Cerebellar cortex (tissue), 1 donor: ENCODE measurements around the gene KCNB1.

Experiments used
- DNase-seq: peaks from one replicate; pipeline ENCODE4 v3.0.0-alpha.2; 2015; ENCODE audit warnings: low spot score

KCNB1 gene

DNA sequence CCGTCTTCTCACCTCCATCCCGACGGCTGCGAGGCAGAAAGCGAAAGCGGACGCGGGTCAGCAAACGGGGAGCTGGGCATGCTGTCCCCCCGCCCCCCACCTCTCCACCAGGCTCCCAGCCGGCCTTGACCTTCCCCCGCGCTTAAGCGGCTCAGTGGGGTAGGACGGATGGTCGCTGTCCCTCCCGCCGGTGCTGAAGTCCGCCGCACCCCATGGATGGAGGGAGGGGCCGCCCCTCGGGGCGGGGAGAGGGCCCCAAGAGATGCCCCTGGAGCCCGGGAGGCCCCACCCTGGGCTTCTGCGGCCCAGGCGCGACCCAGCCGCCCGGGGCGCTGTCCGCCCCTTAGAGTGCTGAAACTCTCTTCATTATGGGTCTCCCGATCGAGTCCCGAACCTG is at the start of gene KCNB1:
Gene KCNB1 (minus strand): TSS at position 48 of the 397 bp plus-strand sequence. CDS start 188 bp downstream, outside the sequence.
- DNase-seq: no peak

DNA sequence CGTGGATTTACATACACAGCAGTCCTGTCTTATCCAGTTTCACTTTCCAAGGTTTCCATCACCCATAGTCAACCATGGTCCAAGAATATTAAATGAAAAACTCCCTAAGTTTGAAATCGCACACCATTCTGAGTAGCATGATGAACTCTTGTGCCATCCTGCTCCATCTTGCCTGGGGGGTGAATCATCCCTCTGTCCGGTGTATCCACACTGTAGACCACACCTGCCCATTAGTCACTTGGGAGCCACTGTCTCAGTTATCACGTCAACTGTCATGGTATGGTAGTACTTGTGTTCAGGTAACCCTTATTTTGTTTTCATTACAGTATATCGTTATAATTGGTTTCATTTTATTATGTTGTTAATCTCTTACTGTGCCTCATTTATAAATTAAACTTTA is 47.0 kb upstream of the KCNB1 start:
- DNase-seq: no peak

DNA sequence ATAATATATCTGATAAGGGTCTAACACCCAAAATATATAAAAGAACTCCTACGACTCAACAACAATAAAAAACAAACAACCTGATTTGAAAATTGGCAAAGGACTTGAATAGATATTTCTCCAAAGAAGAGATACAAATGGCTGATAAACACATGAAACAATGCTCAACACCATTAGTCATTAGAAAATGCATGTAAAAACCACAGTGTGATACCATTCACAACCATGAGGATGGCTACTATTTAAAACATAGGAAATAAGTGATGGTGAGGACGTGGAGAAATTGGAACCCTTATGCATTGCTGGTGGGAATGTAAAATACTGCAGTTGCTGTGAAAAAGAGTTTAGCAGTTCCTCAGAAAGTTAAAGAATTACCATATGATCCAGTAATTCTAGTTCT is 44.1 kb upstream of the KCNB1 start:
- no peak for DNase-seq

DNA sequence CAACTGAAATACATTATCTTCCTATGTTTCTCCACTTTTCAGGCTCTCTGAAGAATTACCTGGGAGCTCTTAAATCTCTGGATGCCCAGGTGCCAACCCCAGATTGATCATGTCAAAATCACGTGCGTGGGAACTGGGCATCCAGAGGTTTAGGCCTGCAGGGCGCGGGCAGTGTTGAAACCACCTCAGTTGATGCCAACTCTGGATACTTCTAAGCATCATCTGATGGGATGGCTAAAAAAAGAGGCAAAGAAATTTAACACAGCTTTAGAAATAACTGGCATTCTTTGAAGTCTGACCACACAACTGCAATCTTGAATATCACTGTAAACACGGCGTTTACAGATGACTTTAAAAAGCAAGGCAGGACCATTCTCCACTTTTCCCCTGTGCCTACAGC is 43.6 kb upstream of the KCNB1 start:
- DNase-seq: no peak

DNA sequence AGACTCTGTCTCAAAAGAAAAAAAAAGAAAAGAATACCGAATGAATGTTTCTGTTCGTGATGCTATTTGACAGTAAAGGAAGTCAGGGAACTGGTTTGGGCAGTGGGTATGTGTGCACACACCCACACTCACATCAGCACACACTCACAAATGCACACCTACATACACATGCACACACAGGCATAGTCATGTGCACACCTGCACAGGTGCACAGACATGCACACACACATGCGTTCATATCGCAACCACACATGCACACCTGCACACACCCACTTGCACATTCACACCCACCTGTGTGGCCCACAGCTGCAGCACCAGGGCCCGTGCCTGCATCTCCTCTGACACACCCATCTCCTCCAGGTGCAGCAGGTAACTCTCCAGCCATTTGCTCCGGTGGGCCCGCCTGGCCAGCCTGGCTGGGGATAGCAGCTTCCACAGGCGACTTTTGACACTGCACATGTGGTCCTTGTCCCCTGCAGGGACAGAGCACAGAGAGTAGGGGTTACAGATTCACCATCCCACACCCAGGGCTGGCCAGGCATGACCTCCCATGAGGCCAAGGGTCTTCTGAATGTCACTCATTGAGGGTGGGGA is 41.4 kb upstream of the KCNB1 start:
- DNase-seq: no peak

DNA sequence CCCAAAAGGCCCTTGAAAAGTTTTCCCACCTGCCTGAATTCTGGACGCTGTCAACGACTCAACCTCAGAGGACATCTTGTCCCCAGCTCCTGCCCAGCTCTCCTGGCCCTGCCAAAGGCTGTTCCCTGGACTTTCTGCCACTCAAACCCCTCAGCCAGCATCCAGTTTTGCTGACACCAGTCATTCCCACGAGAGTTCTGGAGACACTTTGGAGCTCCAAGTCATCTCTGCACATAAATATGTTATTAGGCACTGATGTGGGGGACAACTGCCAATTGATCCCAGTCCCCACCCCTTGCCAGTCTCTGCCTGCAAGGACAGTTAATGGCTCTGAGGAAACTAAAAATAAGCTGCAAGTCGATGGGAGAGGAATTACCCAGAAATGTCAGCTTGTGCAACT is 38.9 kb upstream of the KCNB1 start:
- DNase-seq: no peak

DNA sequence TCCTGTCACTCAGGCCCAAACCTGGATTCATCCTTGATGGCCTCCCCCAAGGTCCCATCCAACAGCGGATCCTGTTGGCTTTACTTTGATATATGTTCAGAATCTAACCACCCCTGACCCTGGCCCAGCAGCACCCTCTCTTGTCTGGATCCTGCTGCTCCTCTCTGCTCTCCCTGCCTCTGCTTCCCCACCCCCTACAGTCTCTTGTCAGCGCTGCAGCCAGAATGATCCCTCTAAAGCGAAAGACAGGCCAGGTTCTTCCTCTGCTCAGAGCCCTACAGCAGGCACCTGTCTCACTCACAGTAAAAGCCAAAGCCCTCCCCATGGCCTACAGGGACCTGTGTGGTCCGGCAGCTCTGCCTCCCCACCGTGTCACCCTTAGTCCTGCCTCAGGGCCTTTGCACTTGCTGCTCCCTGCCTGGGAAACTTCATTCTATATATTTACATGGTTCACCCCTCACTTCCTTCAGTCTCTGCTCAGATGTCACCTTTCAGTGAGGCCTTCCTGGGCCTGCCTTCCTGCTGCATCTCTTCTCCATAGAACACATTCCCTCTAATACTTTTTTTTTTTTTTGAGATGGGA is 37.4 kb upstream of the KCNB1 start:
- DNase-seq: no peak

DNA sequence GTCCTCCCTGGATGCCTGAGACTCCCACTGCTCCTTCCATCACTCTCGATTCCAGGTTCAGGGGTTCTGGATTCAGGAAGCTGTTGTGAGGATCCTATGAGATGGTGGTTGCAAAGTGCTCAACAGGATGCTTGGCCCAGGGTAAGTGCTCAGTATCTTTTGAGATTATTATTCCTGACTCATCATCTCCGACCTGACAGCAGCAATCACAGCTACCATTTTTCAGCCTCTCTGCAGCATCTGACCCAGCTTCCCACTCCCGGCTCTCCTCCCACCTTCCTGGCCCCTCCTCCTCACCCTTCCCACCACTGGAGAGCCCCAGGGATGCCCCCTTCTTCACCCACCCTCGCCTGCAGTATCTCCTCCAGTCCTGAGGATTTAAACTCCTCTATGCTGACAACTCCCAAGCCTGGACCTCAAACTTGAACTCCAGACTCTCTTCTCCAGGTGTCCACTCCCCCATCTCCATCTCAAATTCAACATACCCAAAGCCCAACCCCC is 36.8 kb upstream of the KCNB1 start:
- no peak for DNase-seq

DNA sequence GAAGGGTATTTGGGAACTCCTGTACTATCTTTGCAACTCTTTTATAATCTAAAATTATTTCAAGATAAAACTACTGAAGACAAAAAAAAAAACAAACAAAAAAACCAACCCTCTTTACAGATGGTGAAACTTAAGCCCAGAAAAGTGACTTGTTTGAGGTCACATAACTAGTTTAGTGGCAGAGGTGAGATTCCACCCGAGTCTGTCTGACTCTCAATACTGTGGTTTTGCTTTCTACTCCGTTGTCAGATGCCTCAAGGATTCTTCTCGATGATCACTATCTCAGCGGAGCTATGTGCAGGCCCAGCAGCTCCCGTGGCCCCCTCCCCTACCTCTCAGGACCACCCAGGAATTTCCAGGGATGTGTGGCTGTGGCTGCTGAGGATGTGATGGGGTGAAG is 36.1 kb upstream of the KCNB1 start:
- no peak for DNase-seq

DNA sequence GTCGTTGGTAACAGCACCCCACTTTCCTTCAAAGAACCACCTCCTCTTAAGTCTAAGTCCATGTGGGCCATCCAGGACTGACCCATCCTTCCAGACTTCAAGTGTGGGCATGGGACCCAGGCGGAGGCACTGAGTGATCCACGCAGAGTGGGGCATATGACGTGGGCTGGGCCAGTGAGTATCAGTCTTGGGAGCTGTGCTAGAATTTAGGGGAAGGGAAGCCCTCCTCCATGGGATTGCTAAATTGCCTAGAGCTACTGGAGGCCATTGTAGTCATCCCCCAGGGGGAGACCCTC is 35.3 kb upstream of the KCNB1 start:
- no peak for DNase-seq

DNA sequence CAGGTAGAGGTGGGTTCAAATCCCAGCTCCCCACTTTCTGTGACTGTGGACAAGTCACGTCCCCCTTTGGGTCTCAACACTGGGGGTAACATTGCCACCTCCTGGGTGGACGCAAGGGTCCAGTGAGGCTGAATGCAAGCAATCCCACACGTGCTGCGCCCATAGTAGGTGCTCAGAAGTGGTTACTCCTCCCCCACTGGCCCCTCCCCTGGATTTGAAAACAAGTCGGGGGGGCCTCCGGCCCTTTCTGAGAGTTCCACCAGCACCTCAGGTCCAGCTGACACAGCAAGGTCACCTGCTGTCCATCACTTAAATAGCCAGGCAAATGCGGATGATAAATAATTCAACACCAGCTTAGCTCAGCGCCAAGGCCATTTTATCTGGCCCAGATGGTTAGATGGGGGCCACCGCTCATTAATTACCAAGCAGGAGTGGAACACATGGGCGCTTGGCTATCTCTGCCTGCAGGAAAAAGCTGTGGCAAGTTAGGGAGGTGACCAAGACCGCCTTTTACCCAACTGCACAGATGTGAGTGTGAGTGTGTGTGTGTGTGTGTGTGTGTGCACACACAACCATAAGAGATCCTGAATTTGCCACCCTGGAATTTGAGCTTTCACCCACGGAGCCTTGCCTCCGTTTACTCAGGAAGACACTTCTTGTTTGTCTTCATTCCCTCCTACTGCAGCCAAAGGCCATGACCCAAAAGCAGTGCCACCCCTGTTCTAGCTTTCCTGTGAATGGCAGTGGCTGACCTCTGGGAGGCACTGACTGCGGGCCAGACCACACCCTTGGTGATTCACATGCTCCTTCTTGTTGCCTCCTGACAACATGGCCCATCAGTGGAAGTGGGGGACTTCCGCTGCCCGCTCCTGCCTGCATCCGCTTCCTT is 34.7 kb upstream of the KCNB1 start:
- DNase-seq: no peak

DNA sequence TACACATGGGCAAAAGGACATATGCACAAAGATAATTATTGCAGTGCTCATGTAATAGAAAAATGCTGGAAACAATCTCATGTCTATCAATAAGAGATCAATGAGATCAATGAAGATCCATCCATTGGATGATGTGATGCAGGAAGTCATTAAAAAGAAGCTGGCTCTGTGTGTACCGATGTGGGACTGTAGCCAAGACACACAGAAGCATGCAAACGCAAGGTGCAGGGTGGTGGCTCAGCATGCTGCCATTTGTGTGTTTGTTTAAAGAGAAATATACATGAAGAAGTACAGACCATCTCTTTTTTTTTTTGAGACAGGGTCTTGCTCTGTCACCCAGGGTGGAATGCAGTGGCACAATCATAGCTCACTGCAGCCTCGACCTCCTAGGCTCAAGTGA is 33.1 kb upstream of the KCNB1 start:
- DNase-seq: no peak

DNA sequence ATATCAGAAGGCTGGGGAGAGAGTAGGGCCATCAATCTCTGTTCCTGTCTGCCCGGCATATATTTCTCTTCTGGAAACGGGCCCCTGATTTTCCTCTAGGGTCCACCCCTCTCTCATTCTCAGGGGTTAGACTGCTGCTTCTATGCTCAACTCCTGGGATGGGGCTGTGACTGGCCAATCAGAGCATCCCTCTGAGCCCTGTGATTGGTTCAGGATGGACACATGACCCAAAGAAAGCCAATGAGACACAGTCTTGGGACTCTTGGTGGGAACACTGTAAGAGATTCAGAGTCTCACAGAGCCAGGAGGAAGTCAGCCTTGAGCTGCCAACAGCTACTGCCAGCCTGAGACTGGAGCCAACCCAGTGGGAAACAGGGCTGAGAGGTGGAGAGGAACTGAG is 31.0 kb upstream of the KCNB1 start:
- DNase-seq: no peak

DNA sequence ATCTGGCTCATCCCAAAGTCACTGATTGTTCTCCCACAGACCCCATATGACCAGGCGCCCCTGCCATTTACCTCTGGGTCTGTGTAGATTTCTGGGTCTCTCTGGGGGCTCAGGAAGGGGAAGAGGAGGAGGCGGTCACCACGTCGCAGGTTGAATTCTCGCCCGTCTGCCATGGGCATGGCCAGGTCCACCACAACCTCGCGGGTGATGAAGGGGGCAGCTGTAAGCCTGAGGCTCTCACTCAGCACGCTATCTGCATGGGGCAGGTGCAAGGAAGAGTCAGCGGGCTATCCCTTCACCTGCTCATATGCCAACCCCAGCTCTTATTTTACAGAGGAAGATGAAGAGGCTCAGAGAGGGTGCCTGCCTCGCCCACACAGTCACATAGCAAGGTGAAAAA is 30.5 kb upstream of the KCNB1 start:
- no peak for DNase-seq

DNA sequence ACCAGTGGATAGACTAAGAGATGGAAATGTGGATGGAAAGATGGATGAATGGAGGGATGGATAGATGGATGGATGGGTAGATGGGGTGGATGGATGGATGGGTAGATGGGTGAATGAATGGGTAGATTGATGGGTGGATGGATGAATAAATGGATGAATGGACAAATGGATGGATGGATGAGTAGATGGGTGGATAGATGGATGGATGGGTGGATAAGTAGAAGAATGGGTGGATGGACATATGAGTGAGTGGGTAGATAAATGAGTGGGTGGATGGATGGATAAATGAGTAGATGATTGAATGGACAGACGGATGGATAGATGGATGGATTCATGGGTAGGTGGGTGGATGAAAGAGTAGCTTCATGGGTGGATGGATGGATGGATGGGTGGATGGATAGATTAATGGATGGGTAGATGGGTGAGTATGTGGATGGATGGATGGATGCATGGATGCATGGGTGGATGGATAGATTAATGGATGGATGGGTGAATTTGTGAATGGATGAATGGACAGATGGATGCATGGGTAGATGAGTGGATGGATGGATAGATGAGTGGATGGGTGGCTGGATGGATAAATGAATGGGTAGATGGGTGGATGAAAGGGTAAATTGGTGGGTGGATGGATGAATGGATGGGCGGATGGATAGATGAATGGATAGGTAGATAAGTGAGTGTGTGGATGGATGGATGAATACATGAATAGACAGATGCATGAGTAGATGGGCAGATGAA is 29.5 kb upstream of the KCNB1 start:
- DNase-seq: no peak

DNA sequence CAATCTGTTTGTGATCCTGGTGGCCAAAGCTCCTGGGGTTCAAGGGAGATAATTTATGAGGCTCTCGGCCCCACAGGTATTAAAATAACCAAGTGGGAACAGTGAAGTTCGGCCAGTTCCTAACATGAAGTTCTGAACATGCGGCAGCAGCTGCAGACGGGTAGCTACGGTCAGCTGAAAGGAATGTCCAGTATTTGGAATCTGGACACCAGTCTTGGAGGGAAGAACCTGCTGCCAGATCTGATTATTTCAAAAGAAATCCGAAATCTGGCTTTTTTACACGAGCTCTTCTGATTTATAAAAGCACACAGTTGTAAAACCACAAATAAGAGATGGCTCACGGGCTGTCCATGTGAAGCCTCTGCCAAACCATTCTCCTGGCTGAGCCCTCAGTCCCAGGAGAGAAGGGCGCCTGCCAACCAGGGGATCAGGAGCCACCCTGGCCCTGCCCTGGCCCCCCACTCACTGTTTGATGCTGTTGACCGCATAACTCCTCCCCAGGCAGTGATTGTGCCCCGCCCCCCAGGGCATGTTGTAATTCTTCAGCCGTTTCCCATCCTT is 28.2 kb upstream of the KCNB1 start:
- DNase-seq: no peak

DNA sequence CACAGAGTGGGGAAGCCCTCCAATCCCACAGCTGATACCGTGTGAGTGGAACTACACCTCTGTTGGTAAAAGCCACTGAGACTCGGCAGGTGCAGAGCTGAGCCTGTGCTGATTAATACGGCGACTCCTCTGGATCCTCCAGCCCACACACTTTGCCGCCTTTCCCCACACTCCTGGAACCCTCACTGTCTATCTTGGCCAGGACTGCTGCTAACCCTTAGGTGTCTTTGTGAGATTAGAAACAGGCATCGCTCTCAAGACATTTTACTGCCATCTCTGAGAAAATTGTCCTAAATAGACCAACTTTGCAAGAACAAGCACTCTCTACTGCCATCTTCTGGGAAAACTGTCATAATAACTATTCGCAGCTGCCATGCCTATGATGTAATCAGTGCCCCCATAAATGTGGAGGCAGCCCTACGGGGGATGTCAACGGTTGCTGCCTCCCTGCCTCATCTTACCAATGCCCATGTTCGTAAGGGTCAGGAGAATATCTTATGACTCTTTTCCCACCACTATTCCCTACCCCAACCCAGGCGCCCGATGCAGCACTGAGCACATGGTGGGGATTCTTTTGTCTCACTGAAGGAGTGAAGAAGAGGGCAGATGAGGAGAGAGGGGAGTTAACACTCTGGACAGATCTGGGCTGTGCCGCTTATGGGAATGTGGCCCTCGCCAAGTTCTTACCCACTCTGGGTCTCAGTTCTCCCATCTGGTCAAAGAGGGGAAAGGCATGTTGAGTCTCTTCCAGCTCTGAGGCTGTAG is 26.1 kb upstream of the KCNB1 start:
- DNase-seq: peak; percentile 82

DNA sequence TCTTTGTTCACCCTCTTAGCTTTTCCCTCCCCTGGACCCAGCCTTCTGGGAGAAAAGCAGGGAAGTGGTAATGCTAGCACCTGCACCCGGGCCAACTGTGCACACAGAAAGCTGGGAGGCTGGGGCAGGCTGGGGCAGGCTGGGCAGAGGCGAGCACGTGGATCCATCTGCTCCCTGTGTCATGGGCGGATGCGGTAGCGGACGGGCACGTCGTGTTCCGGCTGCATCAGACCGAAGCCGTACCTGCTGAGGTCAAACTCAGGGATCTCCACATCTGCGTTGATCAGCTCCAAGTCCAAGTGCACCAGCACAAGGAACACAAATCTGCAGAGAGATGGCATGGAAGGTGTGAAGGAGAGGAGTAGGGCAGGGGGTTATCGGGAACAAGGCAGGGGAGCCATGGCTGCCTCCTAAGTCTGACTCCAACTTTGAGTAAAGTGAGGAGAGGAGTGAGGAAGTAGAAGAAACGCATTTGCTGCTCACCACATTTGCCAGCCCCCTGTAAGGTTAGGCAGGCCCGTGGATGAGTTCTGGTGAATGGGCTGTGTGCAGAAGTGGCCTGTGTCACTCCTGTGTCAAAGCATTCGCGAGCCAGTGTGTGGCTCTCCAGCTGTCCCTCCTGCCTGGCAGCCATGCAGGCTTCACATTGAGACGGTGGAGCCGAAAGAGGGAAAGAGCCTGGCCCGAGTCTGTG is 25.4 kb upstream of the KCNB1 start:
- DNase-seq: peak; percentile 5

DNA sequence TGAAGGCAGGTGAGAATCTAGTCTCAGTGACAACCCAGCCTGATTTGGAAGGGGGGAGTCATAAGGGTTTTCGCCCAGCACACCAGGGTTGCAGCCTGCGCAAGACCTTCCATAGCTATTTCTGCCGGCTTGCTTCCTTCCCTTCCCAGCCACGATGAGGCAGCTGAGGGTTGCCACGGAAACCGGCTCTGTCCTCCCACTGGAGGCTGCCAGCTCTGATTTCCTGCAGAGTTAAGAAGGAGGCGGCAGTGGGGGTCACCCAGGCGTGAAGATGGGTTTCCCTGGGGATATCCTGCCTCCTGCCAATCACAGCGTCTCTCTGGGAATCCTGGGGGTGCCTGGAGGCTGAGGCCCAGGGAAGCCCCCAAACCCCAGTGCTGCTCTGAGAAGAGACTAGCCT is 23.1 kb upstream of the KCNB1 start:
- DNase-seq: peak; percentile 81

DNA sequence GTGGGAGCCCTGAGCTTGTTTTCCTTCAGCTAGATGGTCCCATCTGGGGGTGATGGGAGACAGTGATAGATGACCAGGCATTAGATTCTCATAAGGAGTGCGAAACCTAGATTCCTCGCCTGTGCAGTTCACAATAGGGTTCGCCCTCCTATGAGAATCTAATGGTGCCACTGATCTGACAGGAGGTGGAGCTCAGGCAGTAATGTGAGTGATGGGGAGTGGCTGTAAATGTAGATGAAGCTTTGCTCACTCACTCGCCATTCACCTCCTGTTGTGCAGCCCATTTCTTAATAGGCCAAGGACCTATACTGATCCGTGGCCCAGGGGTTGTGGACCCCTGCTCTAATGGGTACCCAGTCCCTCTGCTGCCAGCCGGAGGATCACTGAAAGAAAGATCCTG is 20.7 kb upstream of the KCNB1 start:
- DNase-seq: no peak

DNA sequence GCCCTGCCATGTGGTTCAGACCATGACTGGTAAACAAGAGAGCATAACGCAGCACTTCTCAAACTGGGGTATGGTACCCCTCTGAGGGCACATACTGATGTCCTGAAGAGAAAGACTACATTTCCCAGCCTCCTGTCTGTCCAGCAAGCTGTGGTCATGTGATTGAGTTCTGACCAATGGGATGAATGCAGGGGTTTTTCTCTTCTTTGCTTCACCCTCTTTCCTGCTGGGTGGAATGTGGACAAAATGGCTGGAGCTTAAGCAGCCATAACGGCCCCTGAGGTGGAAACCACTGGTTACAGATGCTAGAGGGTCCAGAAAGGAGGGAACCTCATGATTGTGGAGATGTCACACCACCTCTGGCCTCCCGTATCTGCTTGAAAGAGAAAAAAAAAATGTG is 19.4 kb upstream of the KCNB1 start:
- peak; percentile 27 for DNase-seq
